Right ventricle myocardium superior (tissue), 1 donor: ENCODE measurements around the gene TBKBP1. TPM values are rescaled to one million over a fixed set of nuclear protein-coding genes. Genes with fewer than 3 reads are reported as not detected.

ENCODE experiments used
- ATAC-seq: fragments of 200-7000 bp; cut with Tn5 transposase; one replicate; pipeline ENCODE4 v1.9.1; 2020; ENCODE audit warnings: mild to moderate bottlenecking; ENCODE audit not compliant: poor library complexity
- DNase-seq: peaks from one replicate; pipeline ENCODE4 v3.0.0-alpha.2; 2020
- intact Hi-C: fragments of 100-400 bp; cut with DNase I; formaldehyde crosslinking; loops from one replicate; pipeline ENCODE4 v1.11.2; 2022
- total RNA-seq: library from RNA; stranded (reverse); fragmentation: NEBNext Ultra II Directional; extraction: Animal tissue kit (Norgen Biotek cat#: 25700); gene quantifications from one replicate; pipeline ENCODE4 v1.2.1, GENCODE V29; 2021
- donor health status: DM: no; HTN: yes; CAD: no; lungs with severe emphysema.

The TBKBP1 gene
- total RNA-seq, 1 donor from 2014 or later = 16.3 TPM

DNA sequence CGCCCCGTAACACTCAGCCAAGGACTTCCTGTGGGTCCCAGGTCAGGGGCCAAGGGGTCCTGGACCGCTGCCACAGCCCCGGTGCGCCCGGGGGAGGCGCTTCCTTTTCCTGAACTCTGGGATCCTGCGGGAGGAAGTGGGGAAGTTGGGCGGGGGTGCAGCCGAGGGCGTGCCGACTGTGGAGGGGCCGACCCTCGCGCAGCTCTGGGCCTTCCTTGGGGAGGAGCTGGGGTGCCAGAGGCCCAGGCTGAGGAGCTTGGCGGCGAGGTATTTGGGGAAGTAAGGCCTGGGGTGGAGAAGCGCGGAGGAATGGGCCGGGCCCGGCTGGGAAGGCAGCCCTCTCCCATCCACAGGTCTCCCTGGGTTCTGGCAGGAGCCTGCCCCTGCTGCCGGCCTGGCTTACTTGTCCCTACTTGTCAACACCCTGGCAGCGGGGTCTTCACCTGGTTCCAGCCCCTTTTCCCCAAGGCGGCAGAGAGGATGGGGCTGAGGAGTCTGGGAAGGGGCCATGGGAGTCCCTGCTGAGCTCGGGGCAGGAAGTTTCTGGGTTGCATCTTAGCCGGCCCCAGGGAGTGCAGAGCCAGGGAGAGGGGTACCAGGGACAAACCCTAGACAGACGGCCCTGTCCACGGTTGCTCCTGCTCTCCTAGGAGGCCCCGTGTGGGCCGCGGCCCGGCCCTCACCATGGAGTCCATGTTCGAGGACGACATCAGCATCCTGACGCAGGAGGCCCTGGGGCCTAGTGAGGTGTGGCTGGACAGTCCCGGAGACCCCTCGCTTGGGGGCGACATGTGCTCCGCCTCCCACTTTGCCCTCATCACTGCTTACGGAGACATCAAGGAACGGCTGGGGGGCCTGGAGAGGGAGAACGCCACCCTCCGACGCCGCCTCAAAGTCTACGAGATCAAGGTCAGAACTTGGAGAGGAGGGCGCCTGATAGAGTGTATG lies 1.7 kb downstream of the TBKBP1 start:
- peak; percentile 86 for DNase-seq
- intact Hi-C loops = no loop called here
- peak; percentile 51 for ATAC-seq

DNA sequence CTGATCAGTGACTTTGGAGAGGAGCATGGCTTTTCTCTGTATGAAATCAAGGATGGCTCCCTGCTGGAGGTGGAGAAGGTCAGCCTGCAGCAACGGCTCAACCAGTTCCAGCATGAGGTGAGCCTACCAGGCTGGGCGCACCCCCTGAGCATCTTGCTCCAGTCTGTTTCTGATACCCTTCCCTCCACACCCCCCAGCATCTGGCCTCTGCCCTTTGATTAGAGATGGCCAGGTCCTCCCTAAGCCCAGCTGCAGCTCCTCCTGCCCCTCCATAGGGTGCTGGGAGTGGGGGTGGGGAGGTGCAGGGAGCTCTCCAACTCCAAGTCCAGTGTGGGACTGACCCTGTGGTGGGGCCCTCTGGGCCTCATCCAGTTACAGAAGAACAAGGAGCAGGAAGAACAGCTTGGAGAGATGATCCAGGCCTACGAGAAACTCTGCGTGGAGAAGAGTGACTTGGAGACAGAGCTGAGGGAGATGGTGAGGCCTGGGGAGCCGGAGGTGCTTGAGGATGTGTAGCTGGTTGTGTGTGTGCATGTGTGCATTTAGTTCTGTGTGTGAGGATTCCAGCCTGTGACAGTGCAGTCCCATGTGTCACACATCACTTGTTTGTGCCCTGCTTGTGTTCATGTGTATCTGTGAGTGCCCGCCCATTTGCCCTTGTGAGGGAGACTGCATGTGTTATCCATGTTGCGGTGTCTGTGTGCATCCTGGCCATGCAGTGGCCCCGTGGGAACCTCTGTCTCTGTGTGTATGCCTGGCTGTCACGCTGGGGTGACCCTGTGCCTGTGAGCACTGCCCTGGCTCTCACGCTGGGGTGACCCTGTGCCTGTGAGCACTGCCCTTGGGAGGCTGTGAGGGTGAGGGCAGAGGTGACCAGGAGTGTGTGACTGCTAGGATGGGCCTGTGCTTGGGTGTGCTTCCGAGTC lies 3.0 kb downstream of the TBKBP1 start:
- intact Hi-C loops = no loop called here
- DNase-seq = no peak
- no peak for ATAC-seq

GRCh38 chr17:47697906-47698711 lies 4.1 kb downstream of the TBKBP1 start:
- ATAC-seq (no peak), DNase-seq (no peak)
- intact Hi-C loops = no loop called here

- ATAC-seq (no peak), DNase-seq (peak; percentile 76)
- intact Hi-C loops = no loop called here
These were observed 5.0 kb downstream of the TBKBP1 start for GRCh38 chr17:47698749-47699535.

DNA sequence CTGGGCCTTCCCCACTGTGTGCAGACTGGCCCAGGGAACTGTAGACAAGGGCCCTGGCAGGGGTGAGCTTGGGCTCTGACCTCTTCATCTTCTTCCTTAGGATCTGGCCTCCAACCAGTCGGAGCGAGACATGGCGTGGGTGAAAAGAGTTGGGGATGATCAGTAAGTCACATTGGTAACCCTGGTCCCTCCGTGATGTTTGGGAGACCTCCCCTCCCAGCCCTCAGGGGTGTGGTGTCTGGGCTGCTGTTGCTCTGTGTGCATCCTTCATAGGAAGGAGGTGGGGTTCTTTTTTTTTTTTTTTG lies 5.5 kb downstream of the TBKBP1 start:
- ATAC-seq = no peak
- intact Hi-C loops = no loop called here
- DNase-seq = peak; percentile 18

- intact Hi-C loops = no loop called here
- DNase-seq (peak; percentile 30), ATAC-seq (no peak)
These were observed 6.8 kb downstream of the TBKBP1 start for GRCh38 chr17:47700471-47701449.

- DNase-seq (peak; percentile 39), ATAC-seq (no peak)
- intact Hi-C loops = no loop called here
These were observed 7.6 kb downstream of the TBKBP1 start for GRCh38 chr17:47701608-47702007.

DNA sequence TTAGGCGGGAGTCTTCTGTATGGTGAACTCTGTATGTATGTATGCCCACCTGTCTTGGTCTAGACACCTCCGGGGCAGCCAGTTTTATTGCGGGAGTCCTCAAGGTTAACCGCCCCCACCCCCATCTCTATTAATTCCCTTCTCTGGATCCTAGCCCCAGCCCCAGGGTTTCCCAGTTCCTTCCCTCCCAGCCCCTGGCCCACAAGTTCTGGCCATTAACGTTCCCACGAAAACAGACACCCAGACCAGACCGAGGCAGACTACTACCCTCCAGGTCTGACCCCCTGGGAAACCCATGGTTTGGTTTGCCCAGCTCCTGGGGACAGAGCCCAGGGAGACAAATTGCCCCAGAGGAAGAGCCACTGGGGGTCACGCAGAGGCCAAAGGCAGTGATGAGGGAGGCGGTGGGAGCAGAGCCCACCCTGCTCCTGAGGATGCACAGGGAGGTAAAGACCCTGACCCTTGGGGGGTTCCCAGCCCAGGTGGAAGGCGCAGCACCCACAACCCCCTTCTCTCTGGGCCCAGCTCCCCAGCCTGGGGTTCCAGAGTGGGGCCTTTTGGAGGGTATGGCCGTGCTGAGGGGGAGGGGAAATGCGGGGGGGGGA lies 8.5 kb downstream of the TBKBP1 start:
- DNase-seq (peak; percentile 30), ATAC-seq (no peak)
- intact Hi-C loops = no loop called here

GRCh38 chr17:47703191-47703591 lies 9.2 kb downstream of the TBKBP1 start:
- DNase-seq = peak; percentile 42
- intact Hi-C loops = no loop called here

GRCh38 chr17:47703671-47704070 lies 9.7 kb downstream of the TBKBP1 start:
- DNase-seq (peak; percentile 26), ATAC-seq (no peak)
- intact Hi-C loops = no loop called here

More at GRCh38 chr17:47703191-47703591, 9.2 kb downstream of the TBKBP1 start:
- ATAC-seq = no peak

DNA sequence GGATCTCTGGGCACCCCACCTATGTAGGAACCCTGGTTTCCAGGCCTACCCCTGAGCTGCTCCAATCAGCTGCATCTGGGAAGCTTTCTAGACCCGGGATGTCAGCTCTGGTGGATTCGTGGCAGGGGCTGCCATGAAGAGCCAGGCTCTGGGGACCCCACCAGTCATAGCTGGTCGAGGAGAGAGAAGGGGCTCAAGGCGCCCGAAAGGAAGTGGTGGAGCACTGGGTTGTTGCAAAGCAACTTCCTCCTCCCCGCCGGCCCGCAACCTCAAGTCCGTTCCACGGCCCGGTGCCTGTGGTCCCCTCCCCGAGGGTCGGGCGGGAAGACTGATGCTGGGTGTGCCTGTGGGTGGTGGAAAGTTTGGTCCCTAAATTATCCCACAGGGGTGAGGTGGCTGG lies 10.2 kb downstream of the TBKBP1 start:
- intact Hi-C loops = no loop called here
- DNase-seq = peak; percentile 65
- ATAC-seq = no peak

DNA sequence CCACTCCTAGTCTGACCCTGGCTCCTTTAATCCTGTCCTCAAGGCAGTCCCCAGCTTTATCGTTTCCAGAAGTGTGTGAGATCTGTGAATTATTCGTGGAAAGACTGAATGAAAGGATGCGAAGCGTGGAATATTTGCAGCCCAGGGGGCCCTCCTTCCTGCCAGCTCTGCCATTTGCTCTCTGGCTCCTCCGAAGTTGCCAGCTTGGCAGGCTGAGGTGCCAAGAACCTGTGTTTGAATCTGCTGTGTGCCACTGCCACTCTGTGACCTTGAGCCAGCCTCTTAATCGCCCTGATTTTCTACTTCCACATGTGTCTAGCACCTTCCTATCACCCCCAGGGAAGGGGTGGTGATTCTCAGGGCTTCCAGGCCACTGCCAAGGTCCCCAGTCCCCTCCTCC lies 10.8 kb downstream of the TBKBP1 start:
- peak; percentile 35 for DNase-seq
- no peak for ATAC-seq

DNA sequence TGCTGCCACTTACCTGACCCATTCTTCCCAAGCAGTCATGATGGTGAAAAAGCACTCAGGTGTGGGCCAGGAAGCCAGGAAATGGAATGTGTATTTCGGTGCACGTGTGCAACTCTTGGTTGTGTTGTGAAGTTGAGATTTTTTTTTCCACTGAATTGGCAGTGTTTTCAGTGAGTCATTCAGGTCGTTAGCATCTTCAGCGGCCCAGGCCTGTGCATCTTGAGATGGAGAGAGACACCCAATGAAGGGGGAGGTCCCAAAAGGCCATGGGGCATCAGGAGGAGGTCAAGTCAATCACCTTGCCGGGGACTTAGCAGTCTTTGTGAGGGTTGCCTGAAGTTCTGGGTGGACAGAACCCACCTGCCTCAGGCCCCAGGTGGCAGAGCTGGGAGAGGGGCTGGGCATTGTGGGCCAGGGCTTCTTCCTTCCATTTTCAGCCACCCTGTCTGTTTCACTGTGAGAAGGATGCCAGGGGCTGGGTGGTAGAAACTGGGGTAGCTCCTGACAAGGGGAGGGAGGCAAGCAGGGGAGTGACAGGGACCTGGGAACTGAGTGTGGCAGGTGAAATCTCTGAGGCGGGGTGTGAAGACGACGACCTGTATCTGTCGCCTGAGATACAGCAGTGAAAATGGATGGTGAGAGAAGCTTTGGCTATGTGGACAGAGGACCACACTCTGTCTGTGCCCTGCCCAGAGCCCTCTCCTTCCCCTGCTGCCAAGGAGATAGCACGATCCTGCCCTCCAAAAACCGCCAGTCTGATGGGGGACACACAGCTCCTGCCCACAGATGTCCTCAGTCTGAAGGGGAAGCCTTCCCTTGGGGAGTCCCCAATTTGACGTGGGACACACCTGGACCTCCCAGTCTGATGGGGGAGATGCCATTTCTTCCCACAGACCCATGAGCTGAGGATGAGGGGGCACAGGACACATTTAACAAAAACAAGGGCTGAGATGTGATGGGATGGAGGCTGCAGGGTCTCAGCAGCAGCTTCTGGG lies 11.9 kb downstream of the TBKBP1 start:
- ATAC-seq = no peak
- intact Hi-C loops = no loop called here
- DNase-seq = peak; percentile 19

More for the DNA sequence above, 10.8 kb downstream of the TBKBP1 start:
- intact Hi-C loops = no loop called here

GRCh38 chr17:47707056-47707804 lies 13.3 kb downstream of the TBKBP1 start:
- ATAC-seq (peak; percentile 10), DNase-seq (peak; percentile 20)
- intact Hi-C loops = no loop called here

DNA sequence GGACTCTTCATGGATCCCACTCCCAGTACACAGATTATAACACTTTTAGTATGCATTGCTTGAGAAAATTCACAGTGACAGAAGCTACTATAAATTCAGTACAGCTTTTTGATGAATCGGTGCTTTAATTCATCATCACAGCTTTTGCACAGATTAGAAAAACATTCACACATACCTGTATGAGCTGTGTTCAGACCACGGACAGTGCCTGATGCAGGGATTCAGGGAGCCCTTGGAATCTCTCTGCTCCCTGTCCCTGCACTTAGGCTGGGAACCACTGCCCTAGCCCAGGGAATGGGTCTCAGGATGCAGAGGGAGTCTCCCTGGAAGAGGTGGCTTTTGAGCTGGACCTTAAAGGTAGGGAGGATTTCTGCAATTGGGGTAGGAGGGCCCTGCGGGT lies 13.9 kb downstream of the TBKBP1 start:
- no peak for ATAC-seq
- DNase-seq = no peak
- intact Hi-C loops = no loop called here
